ENCODE measurements around the gene DNHD1.
A peak's percentile ranks its signal among the peaks of the same experiment; 100 is the strongest.

Gene DNHD1

DNA sequence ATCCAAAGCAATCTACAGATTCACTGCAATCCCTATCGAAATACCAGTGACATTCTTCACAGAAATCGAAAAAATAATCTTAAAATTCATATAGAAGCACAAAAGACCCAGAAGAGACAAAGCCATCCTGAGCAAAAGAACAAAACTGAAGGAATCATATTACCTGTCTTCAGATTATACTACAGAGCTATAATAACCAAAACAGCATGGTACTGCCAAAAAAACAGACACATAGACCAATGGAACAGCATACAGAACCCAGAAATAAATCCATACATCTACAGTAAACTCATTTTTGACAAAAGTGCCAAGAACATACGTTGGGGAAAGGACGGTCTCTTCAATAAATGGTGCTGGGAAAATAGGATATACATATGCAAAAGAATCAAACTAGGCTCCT lies 87.4 kb downstream of the DNHD1 start:
- Histone ChIP-seq H3K9me3 (replicated peaks; ENCODE audit: low read length) (peaks cover 4% of the 10 kb centered on the region), H3K4me1 (ENCODE audit: control insufficient read depth, insufficient read depth, low read length) (peaks cover 6% of the 10 kb centered on the region)

DNA sequence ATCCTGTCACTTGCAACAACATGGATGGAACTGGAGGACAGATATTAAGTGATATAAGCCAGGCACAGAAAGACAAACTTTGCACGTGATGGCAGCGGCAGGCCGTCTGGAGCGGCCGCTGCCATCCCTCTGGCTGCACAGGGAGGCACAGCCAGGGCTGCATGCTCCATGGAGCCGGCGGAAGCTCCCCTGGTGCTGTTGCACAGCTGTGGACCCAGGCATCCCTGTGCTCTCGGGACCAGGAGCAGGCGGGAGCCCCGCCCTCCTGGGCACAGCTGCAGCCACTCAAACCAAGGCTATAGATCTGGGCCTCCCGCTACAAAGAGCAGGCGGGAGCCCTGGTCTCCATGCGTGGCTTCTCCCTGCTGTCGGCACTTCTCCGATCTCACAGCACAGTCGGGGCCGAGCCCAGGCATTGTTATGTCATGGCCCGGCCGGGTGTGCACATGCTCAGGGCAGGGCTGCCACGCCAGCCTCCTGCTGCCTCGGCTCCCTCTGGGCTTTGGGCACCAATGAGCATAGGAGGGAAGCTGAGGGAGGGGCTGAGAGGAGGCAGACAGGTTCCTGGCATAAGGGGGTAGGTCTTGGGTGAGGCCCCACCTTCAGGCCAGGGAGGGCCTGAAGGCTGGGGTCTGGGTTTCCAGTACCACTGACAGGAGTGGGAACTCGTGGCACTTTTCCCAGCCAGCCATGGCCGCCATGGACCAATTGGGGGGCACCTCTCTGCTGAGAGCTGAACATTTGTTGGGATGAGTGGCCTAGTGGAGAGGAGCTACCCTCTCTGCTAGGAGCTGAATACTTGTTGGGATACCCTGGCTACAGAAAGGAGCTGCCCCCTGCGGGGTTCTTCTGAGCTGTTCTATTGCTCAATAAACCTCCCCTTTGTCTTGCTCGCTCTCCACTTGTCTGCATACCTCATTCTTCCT lies 89.6 kb downstream of the DNHD1 start:
- Histone ChIP-seq H3K4me2 (ENCODE audit: low read length) (peak overlapping the region; percentile 17), H3K9ac (ENCODE audit: low read depth, low read length) (no peak overlapping the region), H3K36me3 (ENCODE audit: insufficient read depth, low read length) (no peaks in the 10 kb centered on the region)

More for the DNA sequence above, 87.4 kb downstream of the DNHD1 start:
- Histone ChIP-seq H3K9ac (ENCODE audit: low read depth, low read length) (no peak overlapping the region), H3K4me3 (ENCODE audit: low read length) (no peak overlapping the region), H3K27me3 (ENCODE audit: control insufficient read depth, insufficient read depth, low read length) (no peaks in the 10 kb centered on the region), H3K4me2 (ENCODE audit: low read length) (no peak overlapping the region), H3K36me3 (ENCODE audit: insufficient read depth, low read length) (no peaks in the 10 kb centered on the region)

DNA sequence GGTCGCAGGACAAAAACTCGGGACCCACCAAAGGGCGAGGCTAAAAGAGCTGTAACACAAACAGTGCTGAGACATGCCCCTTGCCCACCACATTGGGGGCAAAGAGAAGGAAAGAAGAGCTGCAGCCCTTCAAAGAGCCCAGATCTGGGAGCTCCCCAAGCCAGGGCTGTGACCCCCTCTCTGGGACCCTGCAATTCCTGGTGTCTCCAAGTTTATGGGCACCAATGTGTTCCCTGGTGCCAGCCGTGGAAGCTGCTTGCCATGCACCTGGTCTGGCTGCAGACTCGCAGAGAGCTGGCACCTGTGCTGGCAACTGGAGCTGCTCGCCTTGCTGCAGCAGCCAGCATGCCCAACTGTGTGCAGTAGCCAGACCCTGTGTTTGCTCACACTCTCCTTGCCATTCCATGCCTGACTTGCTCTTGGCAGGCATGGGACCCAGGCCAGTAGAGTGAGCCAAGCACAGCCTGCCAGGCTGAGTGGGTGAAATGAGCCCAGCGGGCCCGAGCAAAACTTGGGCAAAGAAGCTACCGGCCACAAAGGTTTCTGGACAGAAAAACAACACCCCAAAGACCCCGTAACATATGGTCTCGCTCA lies 90.4 kb downstream of the DNHD1 start:
- H3K36me3 ChIP-seq (ENCODE audit: insufficient read depth, low read length), result no peaks in the 10 kb centered on the region
- peaks cover 4% of the 10 kb centered on the region for H3K9me3 ChIP-seq (replicated peaks; ENCODE audit: low read length)
- H3K9ac ChIP-seq (ENCODE audit: low read depth, low read length), result no peak overlapping the region
- peaks cover 6% of the 10 kb centered on the region for H3K4me1 ChIP-seq (ENCODE audit: control insufficient read depth, insufficient read depth, low read length)
- H3K4me3 ChIP-seq (ENCODE audit: low read length), result no peak overlapping the region
- H3K27me3 ChIP-seq (ENCODE audit: control insufficient read depth, insufficient read depth, low read length), result no peaks in the 10 kb centered on the region
- peak overlapping the region; percentile 32 for H3K4me2 ChIP-seq (ENCODE audit: low read length)

More for the DNA sequence above, 89.6 kb downstream of the DNHD1 start:
- no peak overlapping the region for H3K4me3 ChIP-seq (ENCODE audit: low read length)
- H3K9me3 ChIP-seq (replicated peaks; ENCODE audit: low read length), result peaks cover 4% of the 10 kb centered on the region
- H3K27me3 ChIP-seq (ENCODE audit: control insufficient read depth, insufficient read depth, low read length), result no peaks in the 10 kb centered on the region
- H3K4me1 ChIP-seq (ENCODE audit: control insufficient read depth, insufficient read depth, low read length), result peaks cover 6% of the 10 kb centered on the region

DNA sequence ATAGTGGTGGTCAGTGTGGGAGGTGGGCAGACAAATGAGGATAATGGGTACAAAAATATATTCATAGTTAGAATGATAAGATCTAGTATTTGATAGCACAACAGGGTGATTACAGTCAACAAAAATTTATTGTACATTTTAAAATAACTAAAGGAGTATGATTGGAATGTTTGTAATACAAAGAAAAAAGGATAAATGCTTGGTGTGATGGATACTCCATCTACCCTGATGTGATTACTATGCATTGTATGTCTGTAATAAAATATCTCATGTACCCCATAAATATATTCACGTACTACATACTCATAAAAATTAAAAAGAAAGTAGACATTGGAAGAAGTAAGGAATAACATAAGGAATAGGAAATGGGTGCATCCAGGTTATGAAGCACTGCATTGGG lies 90.9 kb downstream of the DNHD1 start:
- no peaks in the 10 kb centered on the region for H3K27me3 ChIP-seq (ENCODE audit: control insufficient read depth, insufficient read depth, low read length)
- H3K9me3 ChIP-seq (replicated peaks; ENCODE audit: low read length), result peaks cover 4% of the 10 kb centered on the region
- H3K36me3 ChIP-seq (ENCODE audit: insufficient read depth, low read length), result no peaks in the 10 kb centered on the region
- no peak overlapping the region for H3K4me3 ChIP-seq (ENCODE audit: low read length)
- H3K4me1 ChIP-seq (ENCODE audit: control insufficient read depth, insufficient read depth, low read length), result peaks cover 6% of the 10 kb centered on the region
- no peak overlapping the region for H3K9ac ChIP-seq (ENCODE audit: low read depth, low read length)
- H3K4me2 ChIP-seq (ENCODE audit: low read length), result peak overlapping the region; percentile 32

DNA sequence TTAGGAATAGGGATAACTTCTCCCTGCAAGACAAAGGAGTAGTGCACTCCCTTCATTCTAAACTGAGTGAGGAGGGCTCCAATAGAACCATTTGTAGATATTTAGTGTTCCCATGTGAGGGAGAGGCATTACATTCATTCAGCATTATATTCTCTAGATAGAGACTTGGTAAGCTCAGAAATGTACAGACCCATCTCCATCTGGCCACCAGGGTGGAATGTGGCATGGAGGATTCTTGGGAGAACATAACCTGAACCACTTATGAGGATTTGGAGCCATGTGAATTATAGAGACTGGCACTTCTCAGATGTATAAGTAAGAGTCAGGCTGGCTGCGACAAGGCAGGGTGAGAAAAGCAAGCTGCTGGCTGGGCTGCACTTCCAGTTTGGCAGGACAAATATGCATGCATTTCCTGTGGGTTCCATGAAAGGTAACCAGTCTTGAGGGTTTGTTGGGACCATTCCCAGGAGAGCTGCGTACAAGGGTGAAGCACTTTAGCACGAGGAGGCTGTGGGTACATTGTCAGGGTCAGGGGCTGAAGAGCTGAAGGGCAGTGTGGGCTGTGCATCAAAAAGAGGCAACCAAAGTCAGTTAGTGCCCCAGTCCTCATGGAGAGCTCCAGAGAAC lies 97.2 kb downstream of the DNHD1 start:
- Histone ChIP-seq H3K36me3 (ENCODE audit: insufficient read depth, low read length) (peaks cover 35% of the 10 kb centered on the region), H3K9me3 (replicated peaks; ENCODE audit: low read length) (no peaks in the 10 kb centered on the region), H3K27me3 (ENCODE audit: control insufficient read depth, insufficient read depth, low read length) (no peaks in the 10 kb centered on the region), H3K4me3 (ENCODE audit: low read length) (no peak overlapping the region), H3K9ac (ENCODE audit: low read depth, low read length) (no peak overlapping the region), H3K4me1 (ENCODE audit: control insufficient read depth, insufficient read depth, low read length) (no peaks in the 10 kb centered on the region), H3K4me2 (ENCODE audit: low read length) (no peak overlapping the region)

DNA sequence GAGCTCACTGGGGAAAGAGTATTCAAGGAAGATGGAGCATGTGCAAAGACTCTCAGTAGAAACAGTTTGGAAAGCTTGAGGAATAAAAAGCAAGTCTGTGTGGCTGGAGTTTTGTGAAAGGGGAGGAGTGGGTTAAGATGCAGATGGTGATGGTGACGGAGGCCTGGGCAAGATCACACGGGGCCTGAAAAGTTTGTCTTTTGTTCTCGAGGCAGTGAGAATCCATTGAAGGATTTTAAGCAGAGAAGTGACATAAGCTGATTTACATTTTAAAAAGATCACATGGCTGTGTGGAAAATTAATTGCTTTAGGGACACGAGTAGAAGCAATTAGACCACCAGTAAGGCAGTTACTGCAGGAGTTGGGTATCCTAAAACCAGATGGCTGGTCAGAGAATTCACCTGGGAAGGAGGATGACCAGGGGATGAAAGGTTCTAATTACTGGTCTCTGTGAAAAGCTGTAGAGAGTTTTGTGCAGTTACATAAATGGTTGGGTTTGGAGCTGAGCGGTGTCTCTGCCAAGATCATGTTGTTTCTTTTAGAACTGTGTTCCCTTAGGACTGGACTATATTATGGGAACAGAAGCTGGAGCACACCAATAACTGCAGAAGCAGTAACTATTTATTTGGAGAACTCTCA lies 99.3 kb downstream of the DNHD1 start:
- Histone ChIP-seq H3K4me3 (ENCODE audit: low read length) (no peak overlapping the region), H3K9ac (ENCODE audit: low read depth, low read length) (no peak overlapping the region), H3K4me1 (ENCODE audit: control insufficient read depth, insufficient read depth, low read length) (no peaks in the 10 kb centered on the region), H3K27me3 (ENCODE audit: control insufficient read depth, insufficient read depth, low read length) (no peaks in the 10 kb centered on the region), H3K4me2 (ENCODE audit: low read length) (no peak overlapping the region), H3K36me3 (ENCODE audit: insufficient read depth, low read length) (peaks cover 52% of the 10 kb centered on the region), H3K9me3 (replicated peaks; ENCODE audit: low read length) (no peaks in the 10 kb centered on the region)

DNA sequence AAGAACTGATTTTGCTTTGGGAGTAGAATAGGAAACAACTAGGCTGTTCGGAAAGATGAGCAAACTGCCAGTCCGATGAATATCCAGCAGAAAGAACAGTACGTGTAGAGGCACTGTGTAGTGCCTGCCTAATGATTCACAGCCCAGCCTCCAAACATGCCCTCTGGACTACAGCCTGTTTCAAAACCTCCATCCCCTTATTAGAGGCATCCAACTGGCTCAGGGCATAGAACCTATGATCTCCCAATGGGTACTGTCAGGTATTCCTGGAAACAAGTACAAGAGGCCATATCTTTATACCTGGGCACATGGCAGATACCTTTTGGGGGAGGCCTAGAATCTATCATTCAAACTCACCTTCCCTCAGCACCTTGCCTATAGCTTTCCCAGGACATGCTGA lies 101.5 kb downstream of the DNHD1 start:
- Histone ChIP-seq H3K27me3 (ENCODE audit: control insufficient read depth, insufficient read depth, low read length) (no peaks in the 10 kb centered on the region), H3K9me3 (replicated peaks; ENCODE audit: low read length) (no peaks in the 10 kb centered on the region), H3K9ac (ENCODE audit: low read depth, low read length) (no peak overlapping the region), H3K4me1 (ENCODE audit: control insufficient read depth, insufficient read depth, low read length) (peaks cover 9% of the 10 kb centered on the region), H3K4me3 (ENCODE audit: low read length) (no peak overlapping the region), H3K36me3 (ENCODE audit: insufficient read depth, low read length) (peaks cover 53% of the 10 kb centered on the region), H3K4me2 (ENCODE audit: low read length) (no peak overlapping the region)

DNA sequence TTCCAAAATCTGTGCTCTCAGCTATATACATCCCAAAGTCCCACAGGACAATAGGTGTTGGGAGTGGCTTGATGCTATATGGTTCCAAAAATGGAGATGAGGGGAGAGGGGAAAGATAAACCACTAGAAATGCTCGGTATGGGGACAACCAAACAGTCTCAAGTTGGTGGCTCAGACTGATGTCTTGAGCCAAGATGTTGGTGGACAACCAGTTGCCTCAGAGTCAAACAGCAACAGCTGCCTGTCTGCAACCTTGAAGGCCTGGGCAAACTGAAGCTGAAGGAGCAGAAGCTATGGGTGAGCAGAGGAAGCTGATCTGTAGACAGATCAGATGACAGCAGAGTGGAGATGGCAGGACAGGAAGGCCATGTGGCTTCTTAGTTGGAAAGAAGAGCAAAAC lies 102.4 kb downstream of the DNHD1 start:
- Histone ChIP-seq H3K9me3 (replicated peaks; ENCODE audit: low read length) (no peaks in the 10 kb centered on the region), H3K4me2 (ENCODE audit: low read length) (no peak overlapping the region), H3K9ac (ENCODE audit: low read depth, low read length) (no peak overlapping the region), H3K4me3 (ENCODE audit: low read length) (no peak overlapping the region), H3K4me1 (ENCODE audit: control insufficient read depth, insufficient read depth, low read length) (peaks cover 9% of the 10 kb centered on the region), H3K36me3 (ENCODE audit: insufficient read depth, low read length) (peaks cover 53% of the 10 kb centered on the region), H3K27me3 (ENCODE audit: control insufficient read depth, insufficient read depth, low read length) (no peaks in the 10 kb centered on the region)

DNA sequence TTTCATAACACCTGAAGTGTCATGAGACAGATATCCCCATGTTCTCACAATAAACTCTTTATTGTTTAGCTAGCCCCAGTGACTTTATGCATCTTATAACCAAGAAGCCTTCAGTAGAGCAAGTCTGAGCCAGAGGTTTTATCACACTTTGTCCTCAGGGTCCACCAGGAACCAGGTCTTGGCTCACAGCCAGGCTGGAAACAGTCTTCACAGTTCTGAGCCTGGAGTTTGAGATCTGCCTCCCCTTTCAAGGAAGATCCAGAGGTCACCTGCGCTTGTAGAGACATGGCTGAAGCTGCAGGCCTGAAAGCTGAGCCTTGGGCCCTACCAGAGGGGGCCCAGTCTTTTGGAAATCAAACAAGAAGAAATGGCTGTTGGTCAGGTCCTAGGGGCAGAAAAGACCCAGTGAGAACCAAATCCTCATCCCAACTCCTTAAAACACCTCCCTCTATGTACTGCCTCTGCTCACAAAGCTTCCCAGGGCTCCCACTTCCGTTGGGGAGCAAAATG lies 102.9 kb downstream of the DNHD1 start:
- Histone ChIP-seq H3K9me3 (replicated peaks; ENCODE audit: low read length) (no peaks in the 10 kb centered on the region), H3K36me3 (ENCODE audit: insufficient read depth, low read length) (peaks cover 53% of the 10 kb centered on the region), H3K9ac (ENCODE audit: low read depth, low read length) (no peak overlapping the region), H3K4me2 (ENCODE audit: low read length) (no peak overlapping the region), H3K4me3 (ENCODE audit: low read length) (no peak overlapping the region), H3K4me1 (ENCODE audit: control insufficient read depth, insufficient read depth, low read length) (peaks cover 9% of the 10 kb centered on the region), H3K27me3 (ENCODE audit: control insufficient read depth, insufficient read depth, low read length) (no peaks in the 10 kb centered on the region)

DNA sequence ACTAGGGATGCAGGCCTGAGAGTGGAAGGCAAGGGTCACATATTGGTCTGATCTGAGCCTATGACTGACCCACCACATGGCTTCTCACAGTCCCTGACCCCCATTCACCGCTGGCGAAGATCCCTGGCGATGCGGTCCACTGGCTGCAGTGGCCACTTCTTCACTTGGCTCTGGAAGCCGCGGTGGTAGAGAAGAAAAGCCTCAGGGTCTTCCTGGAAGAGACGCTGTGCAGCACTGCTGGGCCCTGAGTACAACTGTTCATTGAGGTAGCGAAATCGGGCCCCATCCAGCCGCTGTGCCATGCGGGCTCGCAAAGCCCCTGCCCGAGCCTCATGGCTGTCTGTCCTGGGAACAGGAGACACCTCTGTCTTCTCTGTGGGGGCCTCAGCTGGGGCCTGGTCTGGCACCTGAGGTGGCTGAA lies 104.0 kb downstream of the DNHD1 start:
- Histone ChIP-seq H3K27me3 (ENCODE audit: control insufficient read depth, insufficient read depth, low read length) (no peaks in the 10 kb centered on the region), H3K4me2 (ENCODE audit: low read length) (no peak overlapping the region), H3K9ac (ENCODE audit: low read depth, low read length) (no peak overlapping the region), H3K36me3 (ENCODE audit: insufficient read depth, low read length) (peaks cover 46% of the 10 kb centered on the region), H3K9me3 (replicated peaks; ENCODE audit: low read length) (no peaks in the 10 kb centered on the region), H3K4me1 (ENCODE audit: control insufficient read depth, insufficient read depth, low read length) (peaks cover 18% of the 10 kb centered on the region), H3K4me3 (ENCODE audit: low read length) (no peak overlapping the region)
